Ramos (cell line): Measurements from ENCODE around the gene MYO5B.
"Not testable (repeated sequence)": the region's sequence is repeated elsewhere in the genome, so short reads cannot be mapped to it uniquely, and the experiment has no call there.

Experiments
- in situ Hi-C: fragments of 300-500 bp; cut with MboI; formaldehyde crosslinking; loops from one replicate; pipeline ENCODE4 v1.14.3; 2022; ENCODE audit warnings: low sequenced_read_pairs; ENCODE audit not compliant: unreplicated experiment

Gene MYO5B

GRCh38 chr18:50114448-50114847, 80.5 kb downstream of the MYO5B start:
- in situ Hi-C loops, result no loop called here

GRCh38 chr18:50113726-50114125, 81.2 kb downstream of the MYO5B start:
- in situ Hi-C loops, result no loop called here

GRCh38 chr18:50111398-50111797, 83.5 kb downstream of the MYO5B start:
- in situ Hi-C loops, result no loop called here

- in situ Hi-C loops, result no loop called here
Measured at GRCh38 chr18:50107468-50107977, 87.4 kb downstream of the MYO5B start.

- in situ Hi-C loops, result no loop called here
Measured at GRCh38 chr18:50105027-50105426, 89.9 kb downstream of the MYO5B start.

- in situ Hi-C loops, result no loop called here
Measured at GRCh38 chr18:50104421-50104820, 90.5 kb downstream of the MYO5B start.

- in situ Hi-C loops, result no loop called here
Measured at GRCh38 chr18:50099725-50100407, 95.1 kb downstream of the MYO5B start.

- in situ Hi-C loops, result no loop called here
Measured at GRCh38 chr18:50097702-50098101, 97.2 kb downstream of the MYO5B start.

- in situ Hi-C loops, result no loop called here
Measured at GRCh38 chr18:50096766-50097435, 98.0 kb downstream of the MYO5B start.

- in situ Hi-C loops, result not testable (repeated sequence)
Measured at GRCh38 chr18:50094786-50095185, 100.2 kb downstream of the MYO5B start.

GRCh38 chr18:50094221-50094773, 100.7 kb downstream of the MYO5B start:
- in situ Hi-C loops, result no loop called here

GRCh38 chr18:50093366-50094064, 101.4 kb downstream of the MYO5B start:
- in situ Hi-C loops, result no loop called here

GRCh38 chr18:50092245-50092805, 102.6 kb downstream of the MYO5B start:
- in situ Hi-C loops, result no loop called here

GRCh38 chr18:50091509-50092244, 103.3 kb downstream of the MYO5B start:
- in situ Hi-C loops, result no loop called here

- in situ Hi-C loops, result no loop called here
Measured at GRCh38 chr18:50090370-50091312, 104.3 kb downstream of the MYO5B start.

- in situ Hi-C loops, result no loop called here
Measured at GRCh38 chr18:50089702-50090101, 105.2 kb downstream of the MYO5B start.

GRCh38 chr18:50083708-50084107, 111.2 kb downstream of the MYO5B start:
- in situ Hi-C loops, result no loop called here

GRCh38 chr18:50080932-50081560, 113.9 kb downstream of the MYO5B start:
- in situ Hi-C loops, result no loop called here
